Measurements from ENCODE around the gene IFI27L2. TPM values are rescaled to one million over a fixed set of nuclear protein-coding genes. Genes with fewer than 3 reads are reported as not detected.

IFI27L2 gene
- total RNA-seq, 4 donors from 2014 or later, result 26.5 to 91.1 (median 63.9) TPM

- peak in 2 of 3 donors; percentile 10 to 15 for DNase-seq
- Histone ChIP-seq H3K4me3 (no peak overlapping the region), H3K27ac (no peak overlapping the region), H3K9me3 (no peaks in the 10 kb centered on the region), H3K4me1 (peaks cover 0 to 14% (median 3%) of the 10 kb centered on the region in 4 donors), H3K36me3 (no peaks in the 10 kb centered on the region), H3K27me3 (no peaks in the 10 kb centered on the region)
- TF ChIP-seq CTCF (IDR thresholded peaks at IDR 0.05) (no peak), POLR2A (IDR thresholded peaks at IDR 0.05) (no peak)
Measured at GRCh38 chr14:94125659-94126418, 3.6 kb downstream of the IFI27L2 start.

DNA sequence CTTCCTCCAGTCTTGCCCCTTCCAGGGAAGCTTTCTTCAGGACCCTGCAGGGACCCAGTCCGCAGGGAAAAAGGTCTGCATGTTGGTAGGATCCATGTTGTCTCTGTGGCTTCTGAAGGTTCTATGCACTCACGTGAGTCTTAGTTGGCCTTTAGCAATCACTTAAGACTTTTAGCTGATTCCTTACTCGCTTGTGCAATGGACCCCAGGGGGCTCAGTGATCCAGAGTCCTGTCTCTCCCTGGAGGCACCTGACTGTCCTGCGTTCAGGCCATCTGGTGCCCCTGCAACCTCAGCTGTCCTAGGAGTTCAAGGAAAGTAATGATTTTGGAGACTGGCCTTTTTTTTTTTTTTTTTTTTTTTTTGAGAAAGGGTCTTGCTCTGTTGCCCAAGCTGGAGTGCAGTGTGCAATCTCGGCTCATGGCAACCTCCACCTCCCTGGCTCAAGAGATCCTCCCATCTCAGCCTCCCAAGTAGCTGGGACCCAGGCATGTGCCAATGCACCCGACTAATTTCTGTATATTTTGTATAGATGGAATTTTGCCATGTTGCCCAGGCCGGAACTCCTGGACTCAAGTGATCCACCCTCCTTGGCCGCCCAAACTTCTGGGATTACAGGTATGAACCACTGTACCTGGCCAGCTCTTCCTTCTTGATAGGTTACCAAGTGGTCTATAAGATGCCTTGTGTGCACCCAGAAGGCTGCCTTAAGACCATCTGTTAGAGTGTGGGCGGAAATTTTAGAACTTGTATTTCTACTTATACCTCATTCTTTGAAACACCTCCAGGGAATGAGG lies 4.6 kb downstream of the IFI27L2 start:
- Histone ChIP-seq H3K4me3 (no peak overlapping the region), H3K36me3 (no peaks in the 10 kb centered on the region), H3K9me3 (peaks cover 0 to 4% (median 0%) of the 10 kb centered on the region in 4 donors), H3K4me1 (peaks cover 0 to 9% (median 2%) of the 10 kb centered on the region in 4 donors), H3K27ac (no peak overlapping the region), H3K27me3 (no peaks in the 10 kb centered on the region)
- DNase-seq, result peak in 1 of 3 donors; percentile 23
- TF ChIP-seq CTCF (IDR thresholded peaks at IDR 0.05) (no peak), POLR2A (IDR thresholded peaks at IDR 0.05) (no peak)

- Histone ChIP-seq H3K36me3 (no peaks in the 10 kb centered on the region), H3K27ac (no peak overlapping the region), H3K4me1 (peaks cover 0 to 7% (median 2%) of the 10 kb centered on the region in 4 donors), H3K27me3 (no peaks in the 10 kb centered on the region), H3K4me3 (no peak overlapping the region), H3K9me3 (peaks cover 0 to 13% (median 4%) of the 10 kb centered on the region in 4 donors)
- TF ChIP-seq CTCF (IDR thresholded peaks at IDR 0.05) (no peak), POLR2A (IDR thresholded peaks at IDR 0.05) (no peak)
- peak in 1 of 3 donors; percentile 27 for DNase-seq
Measured at GRCh38 chr14:94123868-94124267, 5.5 kb downstream of the IFI27L2 start.

DNA sequence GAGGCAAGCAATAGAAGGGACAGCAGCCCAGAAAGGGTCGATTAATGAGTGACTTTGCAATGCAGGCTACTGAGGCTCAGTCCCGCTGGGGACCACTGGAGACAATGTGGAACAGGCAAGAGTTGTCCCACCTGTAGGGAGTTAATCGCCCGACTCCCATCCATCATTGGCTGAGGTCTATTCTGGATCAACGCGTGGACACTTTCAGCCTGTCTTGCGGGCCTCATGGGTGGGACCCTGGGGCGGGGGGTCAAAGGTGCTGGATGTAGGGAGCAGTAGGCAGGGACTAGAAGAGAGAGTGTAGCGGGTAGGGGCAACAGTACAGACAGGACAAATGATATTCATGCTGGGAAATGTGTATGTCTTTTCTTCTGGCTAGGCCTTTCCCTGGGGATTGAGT lies 6.1 kb downstream of the IFI27L2 start:
- peak in 1 of 3 donors; percentile 17 for DNase-seq
- Histone ChIP-seq H3K4me3 (no peak overlapping the region), H3K36me3 (no peaks in the 10 kb centered on the region), H3K9me3 (peaks cover 0 to 13% (median 4%) of the 10 kb centered on the region in 4 donors), H3K4me1 (peaks cover 0 to 1% (median 0%) of the 10 kb centered on the region in 4 donors), H3K27ac (no peak overlapping the region), H3K27me3 (no peaks in the 10 kb centered on the region)
- TF ChIP-seq POLR2A (IDR thresholded peaks at IDR 0.05) (no peak), CTCF (IDR thresholded peaks at IDR 0.05) (no peak)

GRCh38 chr14:94122438-94122837 lies 7.0 kb downstream of the IFI27L2 start:
- TF ChIP-seq POLR2A (IDR thresholded peaks at IDR 0.05) (no peak), CTCF (IDR thresholded peaks at IDR 0.05) (no peak)
- no peak overlapping the region for H3K4me3 ChIP-seq
- no peak overlapping the region for H3K27ac ChIP-seq
- no peaks in the 10 kb centered on the region for H3K27me3 ChIP-seq
- H3K36me3 ChIP-seq, result no peaks in the 10 kb centered on the region
- H3K9me3 ChIP-seq, result peaks cover 0 to 13% (median 4%) of the 10 kb centered on the region in 4 donors
- DNase-seq, result peak in 1 of 3 donors; percentile 17
- H3K4me1 ChIP-seq, result no peaks in the 10 kb centered on the region
